Immature natural killer cell (primary cell): ENCODE results near the gene FGD4. TPM values are rescaled to one million over a fixed set of nuclear protein-coding genes. Genes with fewer than 3 reads are reported as not detected.

Experiments
- DNase-seq, 3 donors: peaks; one replicate each; pipeline ENCODE4 v3.0.0; 2022; ENCODE audit warnings: mixed read lengths in 1 of 3
- H3K27ac Mint-ChIP-seq, 6 donors: one replicate each; pipeline ENCODE4 v1.8.0; 2020; ENCODE audit warnings: mixed read lengths in 6 of 6, mild to moderate bottlenecking in 5 of 6, inconsistent platforms in 4 of 6, moderate library complexity in 3 of 6
- H3K27me3 Mint-ChIP-seq, 3 donors: one replicate each; pipeline ENCODE4 v1.8.0; 2020 to 2021; ENCODE audit warnings: low read depth in 3 of 3, mild to moderate bottlenecking in 3 of 3, mixed read lengths in 3 of 3, moderate library complexity in 3 of 3, inconsistent platforms in 1 of 3
- H3K36me3 Mint-ChIP-seq, 3 donors: one replicate each; pipeline ENCODE4 v1.8.0; 2020; ENCODE audit warnings: mixed read lengths in 3 of 3, inconsistent platforms in 2 of 3, mild to moderate bottlenecking in 2 of 3
- H3K4me1 Mint-ChIP-seq, 2 donors: one replicate each; pipeline ENCODE4 v1.8.0; 2020; ENCODE audit warnings: inconsistent platforms in 2 of 2, mild to moderate bottlenecking in 2 of 2, mixed read lengths in 2 of 2, moderate library complexity in 1 of 2
- H3K4me3 Mint-ChIP-seq, 5 donors: one replicate each; pipeline ENCODE4 v1.8.0; 2020; ENCODE audit warnings: mild to moderate bottlenecking in 5 of 5, mixed read lengths in 5 of 5, inconsistent platforms in 3 of 5, moderate library complexity in 3 of 5
- H3K9me3 Mint-ChIP-seq, 6 donors: one replicate each; pipeline ENCODE4 v1.8.0; 2020; ENCODE audit warnings: mild to moderate bottlenecking in 6 of 6, mixed read lengths in 6 of 6, inconsistent platforms in 4 of 6, moderate library complexity in 3 of 6
- polyA plus RNA-seq, 3 donors: library from polyadenylated mRNA; unstranded; fragments of 300-500 nt; fragmentation: Illumina TruSeq; gene quantifications; one replicate each; pipeline ENCODE4 v1.2.3, GENCODE V29; 2021

The FGD4 gene
- polyA plus RNA-seq, 3 donors from 2014 or later: 0.12 to 2.3 (median 0.39) TPM

GRCh38 chr12:32477714-32478113 is 78.4 kb downstream of the FGD4 start:
- H3K27me3 Mint-ChIP-seq: peaks cover 0 to 2% (median 0%) of the 10 kb centered on the region in 3 donors
- no peaks in the 10 kb centered on the region for H3K36me3 Mint-ChIP-seq
- DNase-seq: no peak
- no peak overlapping the region for H3K27ac Mint-ChIP-seq
- peaks cover 10 to 13% of the 10 kb centered on the region in 2 donors for H3K4me1 Mint-ChIP-seq
- H3K4me3 Mint-ChIP-seq: no peak overlapping the region
- H3K9me3 Mint-ChIP-seq: peaks cover 0 to 3% (median 0%) of the 10 kb centered on the region in 6 donors

DNA sequence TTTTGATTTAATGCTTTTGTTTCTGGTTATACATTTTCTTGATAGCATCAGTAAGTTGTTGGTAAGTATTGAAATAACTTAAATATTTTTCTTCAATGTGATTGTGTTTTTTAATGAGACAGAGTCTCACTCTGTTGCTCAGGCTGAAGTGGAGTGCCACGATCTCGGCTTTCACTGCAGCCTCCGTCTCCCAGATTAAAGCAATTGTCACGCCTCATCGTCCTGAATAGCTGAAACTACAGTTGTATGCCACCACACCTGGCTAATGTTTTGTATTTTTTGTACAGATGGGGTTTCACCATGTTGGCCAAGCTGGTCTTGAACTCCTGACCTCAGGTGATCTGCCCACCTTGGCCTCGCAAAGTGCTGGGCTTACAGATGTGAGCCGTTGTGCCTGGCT is 78.8 kb downstream of the FGD4 start:
- peaks cover 0 to 2% (median 0%) of the 10 kb centered on the region in 3 donors for H3K27me3 Mint-ChIP-seq
- H3K4me3 Mint-ChIP-seq: no peak overlapping the region
- H3K9me3 Mint-ChIP-seq: peaks cover 0 to 3% (median 0%) of the 10 kb centered on the region in 6 donors
- no peak overlapping the region for H3K27ac Mint-ChIP-seq
- H3K4me1 Mint-ChIP-seq: peaks cover 13 to 17% of the 10 kb centered on the region in 2 donors
- DNase-seq: no peak
- H3K36me3 Mint-ChIP-seq: no peaks in the 10 kb centered on the region

- Mint-ChIP-seq H3K27me3 (peaks cover 0 to 2% (median 0%) of the 10 kb centered on the region in 3 donors), H3K36me3 (no peaks in the 10 kb centered on the region), H3K4me3 (no peak overlapping the region), H3K9me3 (peaks cover 0 to 3% (median 0%) of the 10 kb centered on the region in 6 donors), H3K4me1 (peaks cover 19 to 27% of the 10 kb centered on the region in 2 donors), H3K27ac (no peak overlapping the region)
- DNase-seq: no peak
Observed at GRCh38 chr12:32478858-32479725, 79.7 kb downstream of the FGD4 start.

- peak in 1 of 3 donors; percentile 17 for DNase-seq
- H3K36me3 Mint-ChIP-seq: no peaks in the 10 kb centered on the region
- no peak overlapping the region for H3K27ac Mint-ChIP-seq
- H3K27me3 Mint-ChIP-seq: peaks cover 0 to 2% (median 0%) of the 10 kb centered on the region in 3 donors
- peaks cover 19 to 28% of the 10 kb centered on the region in 2 donors for H3K4me1 Mint-ChIP-seq
- H3K9me3 Mint-ChIP-seq: peaks cover 0 to 2% (median 0%) of the 10 kb centered on the region in 6 donors
- peak overlapping the region; percentile 0 to 60 (median 50) for H3K4me3 Mint-ChIP-seq
Observed at GRCh38 chr12:32482226-32482625, 82.9 kb downstream of the FGD4 start.

DNA sequence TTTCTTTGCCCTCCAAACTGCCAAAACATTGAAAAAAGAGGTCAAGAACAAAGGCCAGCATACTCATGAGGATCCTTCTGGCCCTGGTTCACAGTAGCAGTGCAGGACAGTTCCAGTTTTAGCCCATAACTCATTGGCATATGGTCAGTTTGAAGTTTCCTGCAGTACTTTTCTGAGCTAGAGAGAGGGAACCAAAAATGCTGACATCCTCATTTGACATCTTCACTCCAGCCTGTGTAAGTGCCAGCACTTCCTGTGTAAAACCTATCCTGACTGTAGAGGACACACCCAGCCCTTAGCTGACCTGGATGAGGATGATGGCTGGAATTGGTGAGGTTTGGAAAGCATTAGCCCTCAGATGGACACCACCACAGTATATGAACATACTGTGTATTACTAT is 84.1 kb downstream of the FGD4 start:
- no peaks in the 10 kb centered on the region for H3K9me3 Mint-ChIP-seq
- H3K36me3 Mint-ChIP-seq: no peaks in the 10 kb centered on the region
- peak overlapping the region in 1 of 6 donors; percentile 49 for H3K27ac Mint-ChIP-seq
- peaks cover 0 to 2% (median 0%) of the 10 kb centered on the region in 3 donors for H3K27me3 Mint-ChIP-seq
- peaks cover 19 to 28% of the 10 kb centered on the region in 2 donors for H3K4me1 Mint-ChIP-seq
- DNase-seq: no peak
- H3K4me3 Mint-ChIP-seq: no peak overlapping the region

DNA sequence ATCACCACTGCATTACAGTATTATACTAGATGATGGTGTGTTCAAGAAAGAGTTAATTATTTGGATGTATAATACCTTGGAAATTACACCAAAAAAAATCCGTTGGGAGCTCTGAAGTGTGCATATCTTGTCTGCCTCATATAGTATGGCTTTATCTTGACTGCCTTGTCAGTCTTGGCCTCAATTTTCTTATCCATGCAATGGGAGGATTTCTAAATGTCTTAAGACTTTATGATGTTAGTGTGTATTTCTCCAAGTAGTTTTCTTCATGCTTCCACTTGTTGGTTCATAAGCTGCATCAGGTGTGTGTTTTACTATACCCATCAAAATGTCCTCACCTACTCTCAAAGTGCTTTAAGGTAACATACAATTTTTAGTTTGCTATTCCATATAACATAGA is 84.6 kb downstream of the FGD4 start:
- H3K4me1 Mint-ChIP-seq: peaks cover 19 to 28% of the 10 kb centered on the region in 2 donors
- H3K4me3 Mint-ChIP-seq: no peak overlapping the region
- no peaks in the 10 kb centered on the region for H3K9me3 Mint-ChIP-seq
- no peak for DNase-seq
- H3K27ac Mint-ChIP-seq: no peak overlapping the region
- no peaks in the 10 kb centered on the region for H3K36me3 Mint-ChIP-seq
- peaks cover 0 to 2% (median 1%) of the 10 kb centered on the region in 3 donors for H3K27me3 Mint-ChIP-seq

GRCh38 chr12:32486158-32486557 is 86.8 kb downstream of the FGD4 start:
- no peak overlapping the region for H3K27ac Mint-ChIP-seq
- H3K27me3 Mint-ChIP-seq: peaks cover 0 to 4% (median 2%) of the 10 kb centered on the region in 3 donors
- H3K9me3 Mint-ChIP-seq: no peaks in the 10 kb centered on the region
- no peak for DNase-seq
- no peaks in the 10 kb centered on the region for H3K36me3 Mint-ChIP-seq
- H3K4me3 Mint-ChIP-seq: no peak overlapping the region
- peaks cover 19 to 28% of the 10 kb centered on the region in 2 donors for H3K4me1 Mint-ChIP-seq

DNA sequence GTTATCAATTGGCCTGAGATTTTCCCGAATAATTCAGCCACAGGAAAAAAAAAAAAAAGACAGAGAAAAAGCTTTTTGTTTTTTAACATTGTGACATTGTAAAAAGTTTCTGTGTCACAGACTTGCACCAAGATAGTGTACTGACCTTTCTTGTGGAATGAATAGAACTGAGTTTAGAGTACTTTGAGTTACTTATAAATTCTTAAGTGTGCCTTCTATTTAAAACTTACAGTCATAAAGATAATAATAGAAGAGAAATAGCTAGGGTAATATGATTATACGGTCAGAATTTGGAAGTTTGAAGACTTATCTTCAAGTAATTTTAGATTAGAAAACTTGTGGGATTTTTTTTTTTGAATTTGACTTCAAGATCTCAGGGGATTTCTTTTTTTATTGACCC is 88.8 kb downstream of the FGD4 start:
- no peak for DNase-seq
- H3K4me1 Mint-ChIP-seq: peaks cover 7 to 11% of the 10 kb centered on the region in 2 donors
- no peak overlapping the region for H3K27ac Mint-ChIP-seq
- peaks cover 0 to 4% (median 2%) of the 10 kb centered on the region in 3 donors for H3K27me3 Mint-ChIP-seq
- no peaks in the 10 kb centered on the region for H3K36me3 Mint-ChIP-seq
- H3K9me3 Mint-ChIP-seq: no peaks in the 10 kb centered on the region
- no peak overlapping the region for H3K4me3 Mint-ChIP-seq

- Mint-ChIP-seq H3K27me3 (peaks cover 0 to 4% (median 2%) of the 10 kb centered on the region in 3 donors), H3K4me3 (no peak overlapping the region)
Observed at GRCh38 chr12:32489070-32489469, 89.7 kb downstream of the FGD4 start.

GRCh38 chr12:32490801-32491200 is 91.4 kb downstream of the FGD4 start:
- Mint-ChIP-seq H3K27me3 (peaks cover 0 to 4% (median 2%) of the 10 kb centered on the region in 3 donors), H3K4me1 (no peaks in the 10 kb centered on the region), H3K9me3 (no peaks in the 10 kb centered on the region), H3K4me3 (no peak overlapping the region), H3K36me3 (no peaks in the 10 kb centered on the region), H3K27ac (no peak overlapping the region)
- DNase-seq: no peak

More at GRCh38 chr12:32489070-32489469, 89.7 kb downstream of the FGD4 start:
- DNase-seq: no peak
- H3K9me3 Mint-ChIP-seq: no peaks in the 10 kb centered on the region
- no peak overlapping the region for H3K27ac Mint-ChIP-seq
- peaks cover under 1 to 2% of the 10 kb centered on the region in 2 donors for H3K4me1 Mint-ChIP-seq
- H3K36me3 Mint-ChIP-seq: no peaks in the 10 kb centered on the region

- Mint-ChIP-seq H3K4me1 (peaks cover 4 to 16% of the 10 kb centered on the region in 2 donors), H3K9me3 (no peaks in the 10 kb centered on the region), H3K4me3 (no peak overlapping the region), H3K36me3 (no peaks in the 10 kb centered on the region), H3K27ac (no peak overlapping the region), H3K27me3 (peaks cover 0 to 4% (median 0%) of the 10 kb centered on the region in 3 donors)
- DNase-seq: no peak
Observed at GRCh38 chr12:32493282-32493681, 93.9 kb downstream of the FGD4 start.

DNA sequence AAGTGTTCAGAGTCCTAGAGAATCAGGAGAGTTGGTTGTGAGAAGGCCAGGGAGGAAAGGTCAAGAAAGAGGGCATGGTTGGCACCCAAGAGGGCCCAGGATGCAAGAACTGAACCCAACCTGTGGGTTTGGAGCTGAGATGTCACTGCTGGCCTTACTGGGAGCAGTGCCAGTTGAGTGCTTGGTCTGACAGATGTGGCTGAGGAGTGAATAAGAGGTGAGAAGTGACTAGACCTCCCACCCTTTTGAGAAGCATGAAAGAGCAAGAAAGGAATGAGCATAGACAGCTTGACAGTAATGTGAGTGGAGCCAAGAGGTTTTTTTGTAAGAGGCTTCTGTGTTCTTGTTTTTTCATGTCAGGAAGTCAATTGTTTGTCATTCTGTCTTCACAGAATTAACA is 95.3 kb downstream of the FGD4 start:
- peak; percentile 49 to 52 (median 49) for DNase-seq
- Mint-ChIP-seq H3K27me3 (no peaks in the 10 kb centered on the region), H3K9me3 (no peaks in the 10 kb centered on the region), H3K27ac (no peak overlapping the region), H3K4me3 (no peak overlapping the region), H3K4me1 (peaks cover 4 to 18% of the 10 kb centered on the region in 2 donors), H3K36me3 (no peaks in the 10 kb centered on the region)

- H3K9me3 Mint-ChIP-seq: no peaks in the 10 kb centered on the region
- peaks cover 0 to 3% (median 0%) of the 10 kb centered on the region in 3 donors for H3K27me3 Mint-ChIP-seq
- no peak overlapping the region for H3K4me3 Mint-ChIP-seq
- H3K4me1 Mint-ChIP-seq: peaks cover 4 to 18% of the 10 kb centered on the region in 2 donors
- DNase-seq: no peak
- no peaks in the 10 kb centered on the region for H3K36me3 Mint-ChIP-seq
- no peak overlapping the region for H3K27ac Mint-ChIP-seq
Observed at GRCh38 chr12:32496946-32497345, 97.6 kb downstream of the FGD4 start.

DNA sequence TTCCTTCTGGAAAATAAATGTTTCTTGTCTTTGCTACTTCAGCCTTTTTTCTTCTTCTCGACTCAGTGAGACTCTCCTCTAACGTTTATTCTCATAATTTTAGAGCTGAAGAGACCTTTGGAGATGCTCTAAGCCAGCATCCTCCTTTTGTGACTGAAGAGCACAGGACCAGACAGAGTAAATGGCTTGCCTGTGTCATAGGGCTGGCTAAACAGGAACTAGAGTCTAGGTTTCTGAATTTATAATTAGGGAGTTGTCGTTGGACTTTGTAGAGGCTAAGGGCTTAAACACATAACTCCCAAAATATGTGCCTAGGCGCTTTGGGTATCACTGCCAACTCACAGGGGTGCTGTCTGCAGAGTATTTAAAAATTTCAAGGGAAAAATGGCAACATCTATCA is 98.5 kb downstream of the FGD4 start:
- Mint-ChIP-seq H3K27ac (no peak overlapping the region), H3K9me3 (no peaks in the 10 kb centered on the region), H3K36me3 (no peaks in the 10 kb centered on the region), H3K4me1 (peaks cover 4 to 18% of the 10 kb centered on the region in 2 donors), H3K4me3 (no peak overlapping the region), H3K27me3 (peaks cover 0 to 3% (median 0%) of the 10 kb centered on the region in 3 donors)
- DNase-seq: no peak
